OCI-LY1 (cell line): ENCODE results near the gene CLASP2.

Experiments
- H2AFZ ChIP-seq: fragments of 200-600 bp; sonication (generic), shearing (Covaris generic); 2 replicates; pipeline ENCODE4 v1.6.0; 2014; ENCODE audit warnings: antibody characterized with exemption, mild to moderate bottlenecking, low read length
- H3F3A ChIP-seq: fragments of 200-600 bp; sonication (generic), shearing (Covaris generic); 2 replicates; pipeline ENCODE4 v1.6.0; 2014; ENCODE audit warnings: mild to moderate bottlenecking, antibody characterized with exemption, low read length, moderate library complexity; ENCODE audit not compliant: insufficient read depth
- H3K27ac ChIP-seq: fragments of 200-600 bp; sonication (generic); 2 replicates; pipeline ENCODE4 v1.5.1; 2014; ENCODE audit warnings: low read length, mixed run types, mild to moderate bottlenecking, low read depth; ENCODE audit not compliant: poor library complexity, severe bottlenecking
- H3K27me3 ChIP-seq: fragments of 200-600 bp; sonication (generic); 2 replicates; pipeline ENCODE4 v1.6.0; 2014; ENCODE audit warnings: antibody characterized with exemption, mild to moderate bottlenecking, low read length, moderate library complexity; ENCODE audit not compliant: insufficient read depth
- H3K36me3 ChIP-seq: fragments of 200-600 bp; sonication (generic); 2 replicates; pipeline ENCODE4 v1.6.1; 2014; ENCODE audit warnings: mild to moderate bottlenecking, antibody characterized with exemption, low read length, moderate library complexity, mixed read lengths; ENCODE audit not compliant: insufficient read depth
- H3K4me1 ChIP-seq: fragments of 200-600 bp; sonication (generic); 2 replicates; pipeline ENCODE4 v1.5.1; 2014; ENCODE audit warnings: mild to moderate bottlenecking, low read length, moderate library complexity; ENCODE audit not compliant: insufficient read depth, severe bottlenecking
- H3K4me2 ChIP-seq: fragments of 200-600 bp; sonication (generic), shearing (Covaris generic); 2 replicates; pipeline ENCODE4 v1.6.1; 2014; ENCODE audit warnings: low read length
- H3K4me3 ChIP-seq: fragments of 200-600 bp; sonication (generic); 2 replicates; pipeline ENCODE4 v1.5.1; 2014; ENCODE audit warnings: low read length, low read depth, mild to moderate bottlenecking, mixed read lengths; ENCODE audit not compliant: poor library complexity, severe bottlenecking
- H3K79me2 ChIP-seq: fragments of 200-600 bp; shearing (Covaris generic); 2 replicates; pipeline ENCODE4 v1.6.1; 2016; ENCODE audit warnings: mixed run types, low read length, mixed read lengths; ENCODE audit not compliant: insufficient read depth
- H3K9ac ChIP-seq: fragments of 200-600 bp; sonication (generic), shearing (Covaris generic); 2 replicates; pipeline ENCODE4 v1.6.1; 2014; ENCODE audit warnings: mild to moderate bottlenecking, low read length, mixed read lengths
- H3K9me2 ChIP-seq: fragments of 200-600 bp; sonication (generic), shearing (Covaris generic); 2 replicates; pipeline ENCODE4 v1.6.1; 2014; ENCODE audit warnings: low read depth, mild to moderate bottlenecking, low read length, mixed read lengths
- H3K9me3 ChIP-seq: fragments of 200-600 bp; shearing (Covaris generic); 2 replicates; pipeline ENCODE4 v1.6.1; 2014; ENCODE audit warnings: low read length, mixed read lengths
- H4K20me1 ChIP-seq: fragments of 200-600 bp; sonication (generic), shearing (Covaris generic); 2 replicates; pipeline ENCODE4 v1.6.0; 2016; ENCODE audit warnings: mild to moderate bottlenecking, low read length; ENCODE audit not compliant: insufficient read depth
- CTCF ChIP-seq: fragments of 200-600 bp; sonication (generic), shearing (Covaris generic); IDR thresholded peaks from 2 replicates; pipeline ENCODE4 v1.5.1; 2017; ENCODE audit warnings: mild to moderate bottlenecking, antibody characterized with exemption, low read length, moderate library complexity, mixed read lengths
- EZH2 ChIP-seq: fragments of 200-600 bp; sonication (generic), shearing (Covaris generic); IDR thresholded peaks from 2 replicates; pipeline ENCODE4 v1.8.0; 2017; ENCODE audit warnings: borderline replicate concordance, mixed run types, mild to moderate bottlenecking, antibody characterized with exemption, low read length, moderate library complexity, mixed read lengths

The CLASP2 gene

GRCh38 chr3:33488246-33488645 is 229.8 kb downstream of the CLASP2 start:
- TF ChIP-seq EZH2, result no peak
- Histone ChIP-seq H2AFZ (no peak overlapping the region), H3K9ac (no peak overlapping the region), H4K20me1 (no peaks in the 10 kb centered on the region), H3K4me2 (no peak overlapping the region), H3K79me2 (no peaks in the 10 kb centered on the region), H3K27me3 (no peaks in the 10 kb centered on the region), H3K4me3 (no peak overlapping the region), H3K9me2 (no peaks in the 10 kb centered on the region), H3K9me3 (no peaks in the 10 kb centered on the region), H3F3A (no peaks in the 10 kb centered on the region), H3K4me1 (peaks cover 9% of the 10 kb centered on the region), H3K27ac (no peak overlapping the region), H3K36me3 (no peaks in the 10 kb centered on the region)

- Histone ChIP-seq H3F3A (no peaks in the 10 kb centered on the region), H3K36me3 (no peaks in the 10 kb centered on the region), H3K79me2 (no peaks in the 10 kb centered on the region), H3K9ac (no peak overlapping the region), H3K9me2 (no peaks in the 10 kb centered on the region), H3K4me2 (no peak overlapping the region), H3K4me3 (no peak overlapping the region), H2AFZ (no peak overlapping the region), H3K9me3 (0 out of 2 replicates have a peak, but pooled peaks cover 6% of the 10 kb centered on the region), H3K27me3 (no peaks in the 10 kb centered on the region), H3K27ac (no peak overlapping the region), H3K4me1 (no peaks in the 10 kb centered on the region), H4K20me1 (no peaks in the 10 kb centered on the region)
- TF ChIP-seq EZH2 (no peak), CTCF (no peak)
Observed at GRCh38 chr3:33482111-33482521, 235.9 kb downstream of the CLASP2 start.

- no peak overlapping the region for H3K9ac ChIP-seq
- H2AFZ ChIP-seq, result no peak overlapping the region
- H4K20me1 ChIP-seq, result no peaks in the 10 kb centered on the region
- H3F3A ChIP-seq, result no peaks in the 10 kb centered on the region
- H3K79me2 ChIP-seq, result no peaks in the 10 kb centered on the region
- no peak overlapping the region for H3K4me3 ChIP-seq
- H3K9me2 ChIP-seq, result no peaks in the 10 kb centered on the region
- H3K4me2 ChIP-seq, result no peak overlapping the region
- no peak overlapping the region for H3K27ac ChIP-seq
- no peak for TF ChIP-seq EZH2
- no peak for TF ChIP-seq CTCF
- H3K27me3 ChIP-seq, result no peaks in the 10 kb centered on the region
- H3K36me3 ChIP-seq, result no peaks in the 10 kb centered on the region
- H3K4me1 ChIP-seq, result no peaks in the 10 kb centered on the region
- 0 out of 2 replicates have a peak, but pooled peaks cover 2% of the 10 kb centered on the region for H3K9me3 ChIP-seq
Observed at GRCh38 chr3:33474896-33475295, 243.2 kb downstream of the CLASP2 start.

GRCh38 chr3:33473813-33474212 is 244.2 kb downstream of the CLASP2 start:
- H3K27me3 ChIP-seq, result no peaks in the 10 kb centered on the region
- no peak overlapping the region for H3K4me3 ChIP-seq
- no peaks in the 10 kb centered on the region for H4K20me1 ChIP-seq
- no peak overlapping the region for H3K9ac ChIP-seq
- no peaks in the 10 kb centered on the region for H3K36me3 ChIP-seq
- no peaks in the 10 kb centered on the region for H3K9me3 ChIP-seq
- no peaks in the 10 kb centered on the region for H3K79me2 ChIP-seq
- no peaks in the 10 kb centered on the region for H3K9me2 ChIP-seq
- H3K27ac ChIP-seq, result no peak overlapping the region
- no peaks in the 10 kb centered on the region for H3K4me1 ChIP-seq
- no peak for TF ChIP-seq EZH2
- no peak for TF ChIP-seq CTCF
- no peak overlapping the region for H3K4me2 ChIP-seq
- H3F3A ChIP-seq, result no peaks in the 10 kb centered on the region
- no peak overlapping the region for H2AFZ ChIP-seq
